Measurements from ENCODE around the gene OTUB2.

The OTUB2 gene

GRCh38 chr14:94026173-94026888 is at the start of gene OTUB2:
TSS of gene OTUB2 (plus strand) at chr14:94026340. CDS start at chr14:94026538, 198 bp downstream.
- DNase-seq (ENCODE audit: low read depth in 3 of 3, low spot score in 1 of 3), result peak; percentile 88 to 94 (median 92)

- DNase-seq (ENCODE audit: low read depth in 3 of 3, low spot score in 1 of 3), result no peak
Measured at GRCh38 chr14:93976477-93977057, 49.6 kb upstream of the OTUB2 start, which contains the start of gene ASB2. TSS of gene ASB2 (minus strand) at chr14:93976570. CDS start at chr14:93964539, 12,031 bp downstream.

- DNase-seq (ENCODE audit: low read depth in 3 of 3, low spot score in 1 of 3), result no peak
Measured at GRCh38 chr14:93977171-93977570, 49.0 kb upstream of the OTUB2 start.

- DNase-seq (ENCODE audit: low read depth in 3 of 3, low spot score in 1 of 3), result peak; percentile 51 to 54 (median 54)
Measured at GRCh38 chr14:93977790-93978581, 48.2 kb upstream of the OTUB2 start.

- no peak for DNase-seq (ENCODE audit: low read depth in 3 of 3, low spot score in 1 of 3)
Measured at GRCh38 chr14:93978735-93979134, 47.4 kb upstream of the OTUB2 start.

GRCh38 chr14:93980456-93981201 is 45.5 kb upstream of the OTUB2 start:
- DNase-seq (ENCODE audit: low read depth in 3 of 3, low spot score in 1 of 3), result no peak

- DNase-seq (ENCODE audit: low read depth in 3 of 3, low spot score in 1 of 3), result no peak
Measured at GRCh38 chr14:93981316-93982229, 44.6 kb upstream of the OTUB2 start.

- no peak for DNase-seq (ENCODE audit: low read depth in 3 of 3, low spot score in 1 of 3)
Measured at GRCh38 chr14:93982230-93983007, 43.7 kb upstream of the OTUB2 start.

- no peak for DNase-seq (ENCODE audit: low read depth in 3 of 3, low spot score in 1 of 3)
Measured at GRCh38 chr14:93984070-93984469, 42.1 kb upstream of the OTUB2 start.

GRCh38 chr14:93984987-93985410 is 41.1 kb upstream of the OTUB2 start:
- DNase-seq (ENCODE audit: low read depth in 3 of 3, low spot score in 1 of 3), result no peak

GRCh38 chr14:93986955-93987354 is 39.2 kb upstream of the OTUB2 start:
- DNase-seq (ENCODE audit: low read depth in 3 of 3, low spot score in 1 of 3), result no peak

GRCh38 chr14:93987376-93987775 is 38.8 kb upstream of the OTUB2 start:
- DNase-seq (ENCODE audit: low read depth in 3 of 3, low spot score in 1 of 3), result no peak

- no peak for DNase-seq (ENCODE audit: low read depth in 3 of 3, low spot score in 1 of 3)
Measured at GRCh38 chr14:93987815-93988476, 38.2 kb upstream of the OTUB2 start.

GRCh38 chr14:93989939-93990338 is 36.2 kb upstream of the OTUB2 start:
- DNase-seq (ENCODE audit: low read depth in 3 of 3, low spot score in 1 of 3), result no peak

GRCh38 chr14:93991212-93991611 is 34.9 kb upstream of the OTUB2 start:
- no peak for DNase-seq (ENCODE audit: low read depth in 3 of 3, low spot score in 1 of 3)

- no peak for DNase-seq (ENCODE audit: low read depth in 3 of 3, low spot score in 1 of 3)
Measured at GRCh38 chr14:93991649-93992048, 34.5 kb upstream of the OTUB2 start.

GRCh38 chr14:93993382-93993781 is 32.8 kb upstream of the OTUB2 start:
- no peak for DNase-seq (ENCODE audit: low read depth in 3 of 3, low spot score in 1 of 3)

GRCh38 chr14:93994919-93995682 is 31.0 kb upstream of the OTUB2 start:
- DNase-seq (ENCODE audit: low read depth in 3 of 3, low spot score in 1 of 3), result peak in 1 of 3 donors; percentile 14

All from stimulated activated CD4-positive, alpha-beta T cell treated with anti-CD3 and anti-CD28 coated beads, TNF-alpha, amount 100 ng/mL, for 1 hour (primary cell).